ENCODE measurements around the gene ZBP1. TPM values are rescaled to one million over a fixed set of nuclear protein-coding genes. Genes with fewer than 3 reads are reported as not detected.

Gene ZBP1
- total RNA-seq, 1 donor from 2014 or later = 0.41 TPM

DNA sequence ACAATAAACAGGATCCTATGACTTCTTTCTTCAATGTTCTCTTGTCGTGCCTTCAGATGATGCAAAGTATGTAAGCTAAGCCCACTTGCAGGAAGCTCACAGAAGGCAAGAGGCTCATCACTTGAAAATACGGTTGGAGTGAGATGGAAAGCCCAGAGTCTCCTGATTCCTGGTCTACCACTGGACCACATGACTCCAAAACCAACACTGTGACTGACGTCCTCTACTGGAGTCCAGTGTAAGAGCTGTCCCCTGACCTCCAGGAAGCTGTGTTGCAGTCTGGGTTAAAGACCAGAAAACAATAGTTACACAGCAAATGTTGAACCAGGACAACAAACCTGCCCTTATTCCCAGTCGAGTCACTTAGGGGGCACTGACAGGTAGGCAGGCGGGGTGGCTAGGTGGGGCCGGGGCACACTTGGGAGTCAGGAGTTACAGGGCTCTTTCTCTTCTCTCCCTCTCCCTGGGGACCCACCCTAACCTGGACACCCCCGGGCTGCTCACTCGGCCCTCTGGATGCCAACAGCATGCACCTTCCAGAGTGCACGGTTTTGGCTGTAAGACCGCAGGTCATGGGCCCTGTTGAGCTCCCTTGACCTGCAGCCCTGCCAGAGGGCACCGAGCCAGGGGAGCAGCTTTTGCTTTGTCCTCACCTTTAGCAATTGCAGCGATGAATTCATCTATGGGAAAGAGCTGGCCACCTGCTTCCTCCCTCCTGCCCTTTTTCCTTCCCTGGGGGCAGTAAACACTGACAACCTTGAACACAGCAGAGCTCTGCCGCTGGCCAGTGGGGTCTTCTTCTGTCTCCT lies 51.9 kb downstream of the ZBP1 start:
- Mint-ChIP-seq H3K4me1 (ENCODE audit: low read depth) (no peaks in the 10 kb centered on the region), H3K4me3 (no peak overlapping the region), H3K27me3 (ENCODE audit: insufficient read depth) (peaks cover 18% of the 10 kb centered on the region), H3K36me3 (ENCODE audit: low read depth) (no peaks in the 10 kb centered on the region), H3K9me3 (no peaks in the 10 kb centered on the region), H3K27ac (no peak overlapping the region)
- no peak for DNase-seq (ENCODE audit: low spot score)
- intact Hi-C loops (cut with micrococcal nuclease) = no loop called here

DNA sequence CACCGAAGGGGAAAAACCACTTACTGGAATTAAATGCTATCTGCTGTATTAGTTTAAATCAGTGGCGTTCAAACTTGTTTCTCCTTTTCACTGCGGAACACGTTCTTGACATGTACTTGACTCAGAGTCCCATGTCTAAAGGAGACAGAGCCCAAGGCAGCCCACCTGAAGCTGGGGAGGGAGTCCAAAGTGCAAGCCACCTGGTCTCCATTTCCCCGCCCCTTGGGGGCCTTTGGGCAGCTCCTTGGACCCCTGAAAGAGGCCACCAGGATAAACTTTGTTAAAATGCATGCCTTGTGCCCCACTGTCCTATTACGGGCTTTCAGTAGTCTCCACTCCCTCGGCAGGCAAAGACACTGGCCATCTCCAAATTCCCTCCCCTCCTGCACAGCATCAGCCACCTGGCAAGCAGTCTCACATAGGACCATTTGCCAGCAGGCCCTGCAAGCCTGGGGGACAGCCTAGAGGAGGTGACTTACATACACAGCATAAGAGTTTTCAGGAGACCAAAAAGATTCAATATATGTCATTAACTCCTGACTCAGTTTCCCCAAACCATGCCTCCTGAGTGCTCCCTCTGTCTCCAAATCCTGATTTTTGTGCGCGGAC lies 52.7 kb downstream of the ZBP1 start:
- Mint-ChIP-seq H3K27me3 (ENCODE audit: insufficient read depth) (peaks cover 15% of the 10 kb centered on the region), H3K4me3 (no peak overlapping the region), H3K9me3 (no peaks in the 10 kb centered on the region), H3K36me3 (ENCODE audit: low read depth) (no peaks in the 10 kb centered on the region), H3K4me1 (ENCODE audit: low read depth) (no peaks in the 10 kb centered on the region), H3K27ac (no peak overlapping the region)
- no peak for DNase-seq (ENCODE audit: low spot score)
- intact Hi-C loops (cut with micrococcal nuclease) = no loop called here

DNA sequence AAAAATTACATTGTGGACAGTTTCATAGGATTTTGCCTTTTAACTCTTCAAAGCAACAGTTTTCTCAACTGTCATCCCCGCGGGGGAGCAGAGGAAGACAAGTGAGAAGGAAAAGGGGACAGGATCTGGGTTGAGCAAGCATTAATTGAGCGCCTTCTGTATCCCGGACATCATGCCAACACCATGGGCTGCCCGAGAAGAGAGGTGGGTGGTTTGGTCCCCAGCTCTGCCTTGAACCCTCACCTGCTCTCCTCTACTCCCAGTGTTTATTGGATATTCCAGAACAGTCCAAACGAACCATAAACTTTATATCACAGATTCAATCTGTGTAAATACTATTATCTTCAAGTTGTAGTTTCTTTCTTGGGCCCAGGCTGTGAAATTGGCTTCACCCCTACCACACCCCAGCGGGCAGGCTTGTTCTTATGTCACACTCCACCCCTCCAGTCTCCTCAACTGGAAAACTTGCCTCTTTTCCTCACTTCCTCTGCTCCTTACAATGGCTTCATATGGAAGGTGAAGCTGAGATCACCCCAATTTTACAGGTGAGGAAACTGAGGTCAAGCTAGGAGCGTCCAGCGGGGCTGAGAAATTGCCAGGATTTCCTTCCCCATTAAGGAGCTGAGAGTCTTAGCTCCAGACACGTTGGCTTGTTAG lies 53.3 kb downstream of the ZBP1 start:
- no peak overlapping the region for H3K27ac Mint-ChIP-seq
- no peaks in the 10 kb centered on the region for H3K4me1 Mint-ChIP-seq (ENCODE audit: low read depth)
- H3K9me3 Mint-ChIP-seq = no peaks in the 10 kb centered on the region
- peaks cover 15% of the 10 kb centered on the region for H3K27me3 Mint-ChIP-seq (ENCODE audit: insufficient read depth)
- DNase-seq (ENCODE audit: low spot score) = no peak
- H3K4me3 Mint-ChIP-seq = no peak overlapping the region
- no peaks in the 10 kb centered on the region for H3K36me3 Mint-ChIP-seq (ENCODE audit: low read depth)
- intact Hi-C loops (cut with micrococcal nuclease) = no loop called here

DNA sequence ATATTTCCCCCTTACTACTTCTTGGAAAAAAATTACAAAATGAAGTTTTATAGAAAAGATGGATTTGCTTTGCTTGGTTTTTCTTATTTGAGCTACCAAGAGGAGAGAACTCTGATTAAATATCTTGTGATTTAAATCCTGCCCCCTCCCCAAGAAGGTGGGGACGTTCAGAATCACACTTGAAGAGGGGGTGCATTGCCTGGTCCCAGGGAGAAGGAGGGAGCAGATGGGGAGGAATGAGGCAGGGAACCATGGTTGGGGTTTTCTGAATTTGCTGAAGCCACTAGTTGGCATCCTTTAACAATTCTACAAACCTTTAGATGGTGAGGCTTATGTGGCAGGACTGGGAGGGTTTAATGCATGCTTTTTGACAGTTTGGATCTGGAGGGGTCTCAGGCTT lies 53.8 kb downstream of the ZBP1 start:
- H3K4me1 Mint-ChIP-seq (ENCODE audit: low read depth) = no peaks in the 10 kb centered on the region

DNA sequence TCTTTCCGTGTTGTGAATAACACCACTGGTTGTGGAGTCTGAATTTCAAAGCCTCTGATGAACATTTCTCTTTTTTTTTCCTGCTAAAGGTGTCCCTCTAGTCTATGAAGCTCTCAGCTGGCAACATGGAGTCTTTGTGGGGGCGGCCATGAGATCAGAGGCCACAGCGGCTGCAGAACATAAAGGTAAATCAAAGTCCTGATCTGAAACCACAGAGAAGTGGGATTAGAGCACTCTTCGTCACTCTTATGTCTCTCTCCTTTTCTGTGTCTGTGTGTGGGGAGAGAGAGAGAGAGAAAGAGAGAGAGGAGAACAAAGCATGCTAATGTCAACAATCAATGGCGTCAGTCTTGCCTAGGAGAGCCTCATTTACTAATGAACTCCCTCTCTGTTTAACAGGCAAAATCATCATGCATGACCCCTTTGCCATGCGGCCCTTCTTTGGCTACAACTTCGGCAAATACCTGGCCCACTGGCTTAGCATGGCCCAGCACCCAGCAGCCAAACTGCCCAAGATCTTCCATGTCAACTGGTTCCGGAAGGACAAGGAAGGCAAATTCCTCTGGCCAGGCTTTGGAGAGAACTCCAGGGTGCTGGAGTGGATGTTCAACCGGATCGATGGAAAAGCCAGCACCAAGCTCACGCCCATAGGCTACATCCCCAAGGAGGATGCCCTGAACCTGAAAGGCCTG lies 55.1 kb downstream of the ZBP1 start:
- H3K27ac Mint-ChIP-seq = no peak overlapping the region
- intact Hi-C loops (cut with micrococcal nuclease) = no loop called here
- H3K4me1 Mint-ChIP-seq (ENCODE audit: low read depth) = no peaks in the 10 kb centered on the region
- peaks cover 15% of the 10 kb centered on the region for H3K27me3 Mint-ChIP-seq (ENCODE audit: insufficient read depth)
- DNase-seq (ENCODE audit: low spot score) = no peak
- H3K4me3 Mint-ChIP-seq = no peak overlapping the region
- no peaks in the 10 kb centered on the region for H3K36me3 Mint-ChIP-seq (ENCODE audit: low read depth)
- no peaks in the 10 kb centered on the region for H3K9me3 Mint-ChIP-seq

More for the DNA sequence above, 53.8 kb downstream of the ZBP1 start:
- Mint-ChIP-seq H3K4me3 (no peak overlapping the region), H3K36me3 (ENCODE audit: low read depth) (no peaks in the 10 kb centered on the region), H3K9me3 (no peaks in the 10 kb centered on the region), H3K27ac (no peak overlapping the region), H3K27me3 (ENCODE audit: insufficient read depth) (peaks cover 15% of the 10 kb centered on the region)
- intact Hi-C loops (cut with micrococcal nuclease) = no loop called here
- no peak for DNase-seq (ENCODE audit: low spot score)

DNA sequence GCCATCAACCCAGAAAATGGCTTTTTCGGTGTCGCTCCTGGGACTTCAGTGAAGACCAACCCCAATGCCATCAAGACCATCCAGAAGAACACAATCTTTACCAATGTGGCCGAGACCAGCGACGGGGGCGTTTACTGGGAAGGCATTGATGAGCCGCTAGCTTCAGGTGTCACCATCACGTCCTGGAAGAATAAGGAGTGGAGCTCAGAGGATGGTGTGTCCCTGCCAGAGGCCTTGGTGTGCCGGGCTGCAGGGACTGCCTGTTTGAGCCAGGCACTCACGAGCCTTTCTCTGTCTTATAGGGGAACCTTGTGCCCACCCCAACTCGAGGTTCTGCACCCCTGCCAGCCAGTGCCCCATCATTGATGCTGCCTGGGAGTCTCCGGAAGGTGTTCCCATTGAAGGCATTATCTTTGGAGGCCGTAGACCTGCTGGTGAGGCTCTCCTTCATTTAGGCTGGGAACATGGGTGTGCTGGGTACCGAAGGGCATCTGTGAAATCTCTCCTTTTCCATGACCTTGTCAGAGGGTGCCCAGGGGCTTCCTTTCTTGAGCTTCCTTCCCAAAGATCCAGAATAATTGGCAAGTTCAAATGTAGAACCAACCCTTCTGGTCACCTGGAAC lies 55.9 kb downstream of the ZBP1 start:
- intact Hi-C loops (cut with micrococcal nuclease) = no loop called here
- Mint-ChIP-seq H3K4me1 (ENCODE audit: low read depth) (no peaks in the 10 kb centered on the region), H3K27ac (no peak overlapping the region), H3K9me3 (no peaks in the 10 kb centered on the region), H3K36me3 (ENCODE audit: low read depth) (no peaks in the 10 kb centered on the region), H3K4me3 (no peak overlapping the region), H3K27me3 (ENCODE audit: insufficient read depth) (peaks cover 16% of the 10 kb centered on the region)
- DNase-seq (ENCODE audit: low spot score) = no peak

DNA sequence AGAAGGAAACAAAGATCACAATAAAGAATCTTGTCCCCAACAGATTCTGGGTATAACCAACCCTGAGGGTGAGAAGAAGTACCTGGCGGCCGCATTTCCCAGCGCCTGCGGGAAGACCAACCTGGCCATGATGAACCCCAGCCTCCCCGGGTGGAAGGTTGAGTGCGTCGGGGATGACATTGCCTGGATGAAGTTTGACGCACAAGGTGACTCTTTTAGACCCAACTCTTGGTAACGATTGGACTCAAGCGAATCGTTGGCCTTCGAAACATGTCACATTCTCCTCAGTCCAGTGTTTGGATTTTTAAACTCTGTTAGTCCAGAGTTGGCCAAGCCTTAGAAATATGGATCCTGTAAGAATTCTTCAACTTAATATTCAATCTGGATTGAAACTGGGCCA lies 56.7 kb downstream of the ZBP1 start:
- Mint-ChIP-seq H3K27me3 (ENCODE audit: insufficient read depth) (peaks cover 14% of the 10 kb centered on the region), H3K4me3 (no peak overlapping the region), H3K9me3 (no peaks in the 10 kb centered on the region), H3K36me3 (ENCODE audit: low read depth) (no peaks in the 10 kb centered on the region), H3K27ac (no peak overlapping the region), H3K4me1 (ENCODE audit: low read depth) (no peaks in the 10 kb centered on the region)
- DNase-seq (ENCODE audit: low spot score) = no peak
- intact Hi-C loops (cut with micrococcal nuclease) = no loop called here

DNA sequence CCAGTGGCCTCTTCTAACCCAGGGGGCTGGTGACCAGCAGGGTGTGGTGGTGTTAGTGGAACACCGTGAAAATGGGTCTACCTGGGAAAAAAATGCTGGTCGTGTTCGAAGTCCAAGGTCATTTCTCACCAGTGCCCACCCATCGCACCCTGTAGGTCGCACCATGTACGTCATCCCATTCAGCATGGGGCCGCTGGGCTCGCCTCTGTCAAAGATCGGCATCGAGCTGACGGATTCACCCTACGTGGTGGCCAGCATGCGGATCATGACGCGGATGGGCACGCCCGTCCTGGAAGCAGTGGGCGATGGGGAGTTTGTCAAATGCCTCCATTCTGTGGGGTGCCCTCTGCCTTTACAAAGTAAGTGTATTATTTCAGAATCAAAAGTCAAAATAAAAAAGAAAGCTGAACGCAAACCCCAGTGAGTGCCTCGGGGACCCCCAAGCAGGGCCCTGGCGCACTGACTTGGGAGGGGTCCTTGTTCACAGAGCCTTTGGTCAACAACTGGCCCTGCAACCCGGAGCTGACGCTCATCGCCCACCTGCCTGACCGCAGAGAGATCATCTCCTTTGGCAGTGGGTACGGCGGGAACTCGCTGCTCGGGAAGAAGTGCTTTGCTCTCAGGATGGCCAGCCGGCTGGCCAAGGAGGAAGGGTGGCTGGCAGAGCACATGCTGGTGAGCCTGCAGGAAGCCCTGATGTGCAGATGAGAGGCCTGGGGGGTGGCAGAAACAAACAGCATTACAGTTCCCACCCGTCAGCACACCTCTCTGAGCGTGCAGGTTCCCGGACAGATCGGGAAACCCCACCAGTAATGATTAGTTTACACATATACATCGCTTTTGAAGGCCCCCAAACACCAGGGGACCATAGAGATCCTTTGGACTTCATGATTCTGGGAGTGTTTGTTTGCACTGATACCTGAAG lies 57.4 kb downstream of the ZBP1 start:
- Mint-ChIP-seq H3K27me3 (ENCODE audit: insufficient read depth) (peaks cover 14% of the 10 kb centered on the region), H3K27ac (no peak overlapping the region), H3K36me3 (ENCODE audit: low read depth) (no peaks in the 10 kb centered on the region), H3K4me3 (no peak overlapping the region), H3K4me1 (ENCODE audit: low read depth) (no peaks in the 10 kb centered on the region), H3K9me3 (no peaks in the 10 kb centered on the region)
- DNase-seq (ENCODE audit: low spot score) = no peak
- intact Hi-C loops (cut with micrococcal nuclease) = no loop called here

DNA sequence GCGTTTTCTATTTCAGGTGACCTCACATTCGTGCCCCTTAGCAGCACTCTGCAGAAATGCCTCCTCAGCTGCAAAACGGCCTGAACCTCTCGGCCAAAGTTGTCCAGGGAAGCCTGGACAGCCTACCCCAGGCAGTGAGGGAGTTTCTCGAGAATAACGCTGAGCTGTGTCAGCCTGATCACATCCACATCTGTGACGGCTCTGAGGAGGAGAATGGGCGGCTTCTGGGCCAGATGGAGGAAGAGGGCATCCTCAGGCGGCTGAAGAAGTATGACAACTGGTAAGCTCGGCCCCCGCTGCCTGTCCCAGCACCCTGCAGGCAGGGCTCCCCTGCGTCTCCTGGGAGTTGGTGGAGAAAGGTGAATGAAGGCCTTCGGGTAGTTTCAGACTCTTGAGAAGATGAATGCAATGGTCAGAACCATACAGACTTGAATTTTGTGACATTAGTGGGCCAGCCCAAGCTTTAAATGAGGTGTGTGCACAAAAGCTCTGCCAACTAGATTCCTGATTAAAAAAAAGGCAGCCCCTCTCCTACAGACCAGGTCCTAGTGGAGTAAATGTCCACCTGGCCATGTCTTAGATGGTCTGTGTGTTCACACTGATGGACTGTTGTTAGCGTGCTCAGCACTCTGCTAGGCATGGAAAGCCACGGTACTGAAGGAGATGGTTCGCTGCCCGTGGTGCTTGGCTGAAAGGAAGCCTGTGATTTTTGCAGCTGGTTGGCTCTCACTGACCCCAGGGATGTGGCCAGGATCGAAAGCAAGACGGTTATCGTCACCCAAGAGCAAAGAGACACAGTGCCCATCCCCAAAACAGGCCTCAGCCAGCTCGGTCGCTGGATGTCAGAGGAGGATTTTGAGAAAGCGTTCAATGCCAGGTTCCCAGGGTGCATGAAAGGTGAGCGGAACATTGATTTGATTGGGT lies 58.6 kb downstream of the ZBP1 start:
- intact Hi-C loops (cut with micrococcal nuclease) = no loop called here
- no peaks in the 10 kb centered on the region for H3K9me3 Mint-ChIP-seq

DNA sequence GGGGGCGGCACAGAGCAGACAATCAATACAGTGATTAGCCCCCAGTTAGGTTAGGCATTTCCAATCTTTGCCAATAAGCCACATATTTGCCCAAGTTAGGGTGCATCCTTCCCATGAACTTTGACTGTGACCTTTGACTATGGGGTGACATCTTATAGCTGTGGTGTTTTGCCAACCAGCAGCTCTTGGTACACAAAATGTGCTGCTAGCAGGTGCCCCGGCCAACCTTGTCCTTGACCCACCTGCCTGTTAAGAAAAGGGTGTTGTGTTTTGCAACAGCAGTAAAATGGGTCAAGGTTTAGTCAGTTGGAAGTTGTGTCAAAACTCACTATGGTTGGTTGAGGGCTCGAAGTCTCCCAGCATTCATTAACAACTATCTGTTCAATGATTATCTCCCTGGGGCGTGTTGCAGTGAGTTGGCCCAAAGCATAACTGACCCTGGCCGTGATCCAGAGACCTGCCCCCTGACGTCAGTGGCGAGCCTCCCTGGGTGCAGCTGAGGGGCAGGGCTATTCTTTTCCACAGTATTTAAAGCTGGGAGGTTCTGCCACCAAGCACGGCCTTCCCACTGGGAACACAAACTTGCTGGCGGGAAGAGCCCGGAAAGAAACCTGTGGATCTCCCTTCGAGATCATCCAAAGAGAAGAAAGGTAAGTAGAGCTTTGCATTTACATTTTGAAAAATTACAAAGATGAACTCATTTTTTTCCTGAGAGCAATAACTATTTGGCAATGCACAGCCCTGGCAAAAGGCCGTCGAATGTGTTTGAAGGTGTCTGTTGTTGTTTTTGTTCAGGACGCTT lies 59.5 kb downstream of the ZBP1 start, which contains the start of gene PCK1:
Gene PCK1, plus strand, starts transcription at position 557 of the 802 bp plus-strand sequence. CDS start 302 bp downstream, outside the sequence.
- no peaks in the 10 kb centered on the region for H3K36me3 Mint-ChIP-seq (ENCODE audit: low read depth)
- H3K9me3 Mint-ChIP-seq = no peaks in the 10 kb centered on the region
- no peaks in the 10 kb centered on the region for H3K4me1 Mint-ChIP-seq (ENCODE audit: low read depth)
- no peak within 1 kb of the TSS for H3K4me3 Mint-ChIP-seq
- DNase-seq (ENCODE audit: low spot score) = no peak
- intact Hi-C loops (cut with micrococcal nuclease) = no loop called here
- H3K27ac Mint-ChIP-seq = no peak within 1 kb of the TSS
- peaks cover 6% of the 10 kb centered on the region for H3K27me3 Mint-ChIP-seq (ENCODE audit: insufficient read depth)

More for the DNA sequence above, 58.6 kb downstream of the ZBP1 start:
- no peak overlapping the region for H3K4me3 Mint-ChIP-seq
- H3K27me3 Mint-ChIP-seq (ENCODE audit: insufficient read depth) = peaks cover 11% of the 10 kb centered on the region
- no peak overlapping the region for H3K27ac Mint-ChIP-seq
- DNase-seq (ENCODE audit: low spot score) = no peak
- no peaks in the 10 kb centered on the region for H3K4me1 Mint-ChIP-seq (ENCODE audit: low read depth)
- H3K36me3 Mint-ChIP-seq (ENCODE audit: low read depth) = no peaks in the 10 kb centered on the region

All from activated T-helper 1 cell treated with anti-CD3 and anti-CD28 coated beads, Interleukin-12 subunit alpha, Interleukin-12 subunit beta, Interleukin-2, Interleukin-4 antibody, amounts not matched to agents 30 ng/mL and 10 ng/mL and 1 ng/mL, durations not matched to agents 14 hours and 24 hours and 36 hours (primary cell).